HepG2 (cell line): ENCODE data around the gene DDR2. TPM values are rescaled to one million over a fixed set of nuclear protein-coding genes. Genes with fewer than 3 reads are reported as not detected.

Experiments used
- NFAT5 ChIP-seq: sonication (generic); formaldehyde crosslinking; IDR thresholded peaks from 2 replicates; pipeline ENCODE4 v1.4.0; 2020; ENCODE audit warnings: missing genetic modification reagents
- THAP9 ChIP-seq: sonication (generic); formaldehyde crosslinking; IDR thresholded peaks from 2 replicates; pipeline ENCODE4; 2020; ENCODE audit warnings: missing genetic modification reagents, mild to moderate bottlenecking, borderline replicate concordance
- polyA plus RNA-seq, 8 experiments: library from polyadenylated mRNA; depleted of rRNA in 3 of 8; stranded (reverse) in 7 of 8; unstranded in 1 of 8; fragments of >200 nt; fragmentation: Illumina TruSeq in 4 of 8; extraction: Trizol in 4 of 8; gene quantifications; 2 replicates each; pipeline versions ENCODE4 v1.2.1 to v1.2.3, GENCODE V29; 2011 to 2016; ENCODE audit warnings: low read depth in 4 of 8, missing spikeins in 1 of 8, mixed read lengths in 1 of 8; ENCODE audit not compliant: insufficient read depth in 1 of 8
- total RNA-seq, 5 experiments: library from RNA; depleted of rRNA; stranded (reverse); fragments of >200 nt; fragmentation: Illumina TruSeq; extraction: Trizol; gene quantifications; 2 replicates each; pipeline ENCODE4 v1.2.3, GENCODE V29; 2016; ENCODE audit warnings: low read depth in 1 of 5

The DDR2 gene
- total and polyA plus RNA-seq, 2 of the 13 experiments (the other 11 are each of a cell fraction or from before 2014, with no cell fraction given) = 0.36 to 0.38 TPM

GRCh38 chr1:162710780-162711465 lies 78.7 kb downstream of the DDR2 start (continued):
- TF ChIP-seq THAP9 (CRISPR knock-in tag) (no peak), NFAT5 (no peak)
